Liver (tissue), 9 donors: ENCODE measurements around the gene ZPLD1. TPM values are rescaled to one million over a fixed set of nuclear protein-coding genes. Genes with fewer than 3 reads are reported as not detected.

Experiments used
- DNase-seq: peaks from one replicate; pipeline ENCODE4 v3.0.0-alpha.2; 2017; ENCODE audit warnings: low spot score
- H3K27ac ChIP-seq, 2 donors: one replicate each; pipeline ENCODE4 v1.7.0; 2013; ENCODE audit warnings: inconsistent platforms in 2 of 2, low read length in 2 of 2, control low read depth in 1 of 2, low read depth in 1 of 2, mild to moderate bottlenecking in 1 of 2
- H3K27me3 ChIP-seq, 4 donors: one replicate each; pipeline versions ENCODE4 v1.6.1 to v1.7.0; 2013; ENCODE audit warnings: low read length in 3 of 4, inconsistent platforms in 1 of 4, mild to moderate bottlenecking in 1 of 4, moderate library complexity in 1 of 4; ENCODE audit not compliant: control insufficient read depth in 4 of 4, insufficient read depth in 4 of 4
- H3K36me3 ChIP-seq, 4 donors: one replicate each; pipeline versions ENCODE4 v1.6.1 to v1.7.0; 2013; ENCODE audit warnings: low read length in 3 of 4, mild to moderate bottlenecking in 3 of 4, low read depth in 1 of 4, moderate library complexity in 1 of 4; ENCODE audit not compliant: control insufficient read depth in 4 of 4, insufficient read depth in 3 of 4
- H3K4me1 ChIP-seq, 4 donors: one replicate each; pipeline versions ENCODE4 v1.6.1 to v1.7.0; 2013; ENCODE audit warnings: low read length in 3 of 4, mild to moderate bottlenecking in 3 of 4, moderate library complexity in 1 of 4; ENCODE audit not compliant: control insufficient read depth in 4 of 4, insufficient read depth in 4 of 4
- H3K4me3 ChIP-seq, 3 donors: one replicate each; pipeline versions ENCODE4 v1.6.1 to v1.7.0; 2013; ENCODE audit warnings: low read length in 3 of 3, control low read depth in 1 of 3, low read depth in 1 of 3, mild to moderate bottlenecking in 1 of 3
- H3K9ac ChIP-seq, 2 donors: one replicate each; pipeline ENCODE4 v1.7.0; 2013; ENCODE audit warnings: low read length in 2 of 2, mild to moderate bottlenecking in 2 of 2, moderate library complexity in 2 of 2, control low read depth in 1 of 2, low read depth in 1 of 2
- H3K9me3 ChIP-seq, 4 donors: one replicate each; pipeline versions ENCODE4 v1.6.1 to v1.7.0; 2013; ENCODE audit warnings: low read length in 3 of 4; ENCODE audit not compliant: control insufficient read depth in 4 of 4
- ATF3 ChIP-seq: IDR thresholded peaks from 2 replicates; pipeline ENCODE4 v1.6.1; 2016; ENCODE audit warnings: antibody characterized with exemption
- CTCF ChIP-seq: fragments of 150-350 bp; IDR thresholded peaks from 2 replicates; pipeline ENCODE4 v1.5.1; 2017; ENCODE audit warnings: improper control_type of control experiment, low read depth, low read length; ENCODE audit not compliant: missing input control
- EGR1 ChIP-seq, 2 donors: IDR thresholded peaks; 2 replicates each; pipeline ENCODE4 v1.6.1; 2016 to 2018; ENCODE audit warnings: antibody characterized with exemption in 2 of 2, low read depth in 2 of 2
- FOXA1 ChIP-seq: IDR thresholded peaks from 2 replicates; pipeline ENCODE4 v1.6.1; 2016; ENCODE audit warnings: antibody characterized with exemption
- FOXA2 ChIP-seq: IDR thresholded peaks from 2 replicates; pipeline ENCODE4 v1.6.1; 2016; ENCODE audit warnings: antibody characterized with exemption
- GABPA ChIP-seq, 2 donors: IDR thresholded peaks in 1 of 2; conservative IDR thresholded peaks in 1 of 2; 2 replicates each; pipeline ENCODE4 v1.6.1; 2016; ENCODE audit warnings: antibody characterized with exemption in 2 of 2, mild to moderate bottlenecking in 1 of 2, moderate library complexity in 1 of 2
- HNF4G ChIP-seq: IDR thresholded peaks from 2 replicates; pipeline ENCODE4 v1.6.1; 2016; ENCODE audit warnings: antibody characterized with exemption
- JUND ChIP-seq, 2 donors: IDR thresholded peaks; 2 replicates each; pipeline ENCODE4 v1.6.1; 2016; ENCODE audit warnings: antibody characterized with exemption in 2 of 2
- MAX ChIP-seq: IDR thresholded peaks from 2 replicates; pipeline ENCODE4 v1.6.1; 2016; ENCODE audit warnings: antibody characterized with exemption
- NR2F2 ChIP-seq: IDR thresholded peaks from 2 replicates; pipeline ENCODE4 v1.6.1; 2016; ENCODE audit warnings: antibody characterized with exemption
- RAD21 ChIP-seq, 2 donors: IDR thresholded peaks; 2 replicates each; pipeline ENCODE4 v1.6.1; 2016; ENCODE audit warnings: antibody characterized with exemption in 2 of 2, mild to moderate bottlenecking in 2 of 2
- REST ChIP-seq: IDR thresholded peaks from 2 replicates; pipeline ENCODE4 v1.6.1; 2016; ENCODE audit warnings: antibody characterized with exemption, mild to moderate bottlenecking
- RXRA ChIP-seq, 2 donors: IDR thresholded peaks; 2 replicates each; pipeline ENCODE4 v1.6.1; 2017 to 2018; ENCODE audit warnings: antibody characterized with exemption in 2 of 2, mild to moderate bottlenecking in 1 of 2
- SP1 ChIP-seq: IDR thresholded peaks from 2 replicates; pipeline ENCODE4 v1.6.1; 2018; ENCODE audit warnings: antibody characterized with exemption, mild to moderate bottlenecking
- TAF1 ChIP-seq: conservative IDR thresholded peaks from 2 replicates; pipeline ENCODE4 v1.6.1; 2016; ENCODE audit warnings: antibody characterized with exemption, mild to moderate bottlenecking
- YY1 ChIP-seq: IDR thresholded peaks from 2 replicates; pipeline ENCODE4 v1.6.1; 2016; ENCODE audit warnings: antibody characterized with exemption, mild to moderate bottlenecking
- ZBTB33 ChIP-seq: IDR thresholded peaks from 2 replicates; pipeline ENCODE4 v1.6.1; 2016; ENCODE audit warnings: antibody characterized with exemption
- WGBS: extraction: QIAGEN DNeasy Blood & Tissue Kit; methylation state at CpG from one replicate; pipeline ENCODE4 v1.1.7; 2013; 5-methylcytosine and 5-hydroxymethylcytosine counted together
- polyA plus RNA-seq, 2 donors: library from polyadenylated mRNA; stranded (reverse) in 1 of 2; unstranded in 1 of 2; fragments of 200-250 nt in 1 of 2; fragments of >200 nt in 1 of 2; fragmentation: Nextera tagmentation in 1 of 2; extraction: Ambion mirVana in 1 of 2; gene quantifications; one replicate each; pipeline versions ENCODE4 v1.2.1 to v1.2.3, GENCODE V29; 2013 to 2015
- total RNA-seq, 2 donors: library from RNA; depleted of rRNA; stranded (reverse); fragments of >200 nt; gene quantifications; one replicate each; pipeline ENCODE4 v1.2.3, GENCODE V29; 2014
- donor health status: healthy.
- donor health status: healthy.
- donor health status: healthy.
- donor health status: healthy.
- donor health status: healthy.

Gene ZPLD1
- total and polyA plus RNA-seq, 4 donors, result 0.03 to 0.23 (median 0.07) TPM

DNA sequence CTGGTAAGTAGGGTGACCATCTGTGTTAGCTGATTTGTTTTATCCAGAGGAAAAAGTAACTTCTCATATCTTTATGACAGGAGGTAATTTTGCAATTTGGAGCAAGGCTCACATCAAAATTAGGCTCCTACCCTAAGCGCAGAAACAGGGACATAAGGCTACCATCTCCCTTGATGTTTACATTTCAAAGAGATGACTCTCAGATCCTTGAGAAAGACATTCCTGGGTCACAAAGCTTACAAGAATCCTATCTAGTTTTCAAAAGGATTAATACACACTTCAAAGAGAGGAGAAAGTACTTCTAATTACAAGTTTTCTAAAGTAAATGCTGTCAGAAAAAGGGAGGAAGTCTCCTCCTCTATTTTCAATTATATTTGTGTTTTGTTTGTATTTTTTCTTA, 7.0 kb downstream of the ZPLD1 start:
- WGBS, result 58% methylated on average over 1 of the region's 1 CpG
- Histone ChIP-seq H3K27me3 (no peaks in the 10 kb centered on the region), H3K36me3 (no peaks in the 10 kb centered on the region), H3K4me3 (no peak overlapping the region), H3K9ac (no peak overlapping the region), H3K9me3 (no peaks in the 10 kb centered on the region), H3K4me1 (no peaks in the 10 kb centered on the region), H3K27ac (no peak overlapping the region)
- no peak for TF ChIP-seq EGR1 (IDR thresholded peaks at IDR 0.05; ENCODE audit: low read depth in 2 of 2)
- TF ChIP-seq NR2F2, result no peak
- no peak for TF ChIP-seq REST
- no peak for TF ChIP-seq SP1
- no peak for TF ChIP-seq YY1
- TF ChIP-seq JUND (IDR thresholded peaks at IDR 0.05), result no peak
- TF ChIP-seq CTCF, result no peak
- TF ChIP-seq ZBTB33, result no peak
- no peak for TF ChIP-seq ATF3
- no peak for TF ChIP-seq MAX
- TF ChIP-seq RXRA (IDR thresholded peaks at IDR 0.05), result no peak
- TF ChIP-seq TAF1, result no peak
- TF ChIP-seq HNF4G, result no peak
- TF ChIP-seq GABPA (IDR thresholded peaks at IDR 0.05 in 1 of 2, conservative IDR thresholded peaks at IDR 0.05 in 1 of 2), result no peak
- no peak for TF ChIP-seq FOXA2
- no peak for DNase-seq

DNA sequence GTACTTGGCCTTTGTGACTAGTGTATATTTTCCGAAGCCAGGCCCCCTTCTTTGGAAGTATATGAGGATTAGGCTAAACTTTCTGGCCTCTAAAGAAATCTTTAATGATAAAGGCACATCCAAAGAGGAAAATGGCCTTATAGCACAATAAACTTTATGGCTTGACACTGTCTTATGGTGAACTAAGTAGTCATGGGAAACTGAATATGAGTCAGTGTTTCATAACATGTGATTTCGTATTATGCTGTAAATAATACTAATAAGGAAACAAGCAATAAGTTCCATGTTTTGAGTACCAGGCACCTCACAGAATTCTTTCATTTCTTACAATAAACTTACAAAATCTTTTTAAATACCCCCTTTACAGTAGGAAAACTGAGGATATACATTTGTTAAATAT, 8.2 kb downstream of the ZPLD1 start:
- TF ChIP-seq RXRA (IDR thresholded peaks at IDR 0.05), result no peak
- no peak for TF ChIP-seq RAD21 (IDR thresholded peaks at IDR 0.05)
- TF ChIP-seq EGR1 (IDR thresholded peaks at IDR 0.05; ENCODE audit: low read depth in 2 of 2), result no peak
- TF ChIP-seq MAX, result no peak
- no peak for TF ChIP-seq ATF3
- TF ChIP-seq SP1, result no peak
- TF ChIP-seq GABPA (IDR thresholded peaks at IDR 0.05 in 1 of 2, conservative IDR thresholded peaks at IDR 0.05 in 1 of 2), result no peak
- TF ChIP-seq FOXA1, result no peak
- no peak for TF ChIP-seq TAF1
- no peak for TF ChIP-seq REST
- no peak for TF ChIP-seq JUND (IDR thresholded peaks at IDR 0.05)
- no peak for TF ChIP-seq FOXA2
- H3K9me3 ChIP-seq, result no peaks in the 10 kb centered on the region
- no peaks in the 10 kb centered on the region for H3K27me3 ChIP-seq
- H3K4me3 ChIP-seq, result no peak overlapping the region
- H3K36me3 ChIP-seq, result no peaks in the 10 kb centered on the region
- H3K9ac ChIP-seq, result no peak overlapping the region
- no peak for DNase-seq
- WGBS, result 75% methylated on average over 2 of the region's 2 CpGs
- H3K27ac ChIP-seq, result no peak overlapping the region
- H3K4me1 ChIP-seq, result no peaks in the 10 kb centered on the region
